K562 (cell line): ENCODE results near the gene OARD1. TPM values are rescaled to one million over a fixed set of nuclear protein-coding genes. Genes with fewer than 3 reads are reported as not detected.

Source experiments
- ATAC-seq: fragments of 200-7000 bp; cut with Tn5 transposase; 3 replicates; pipeline ENCODE4 v1.9.1; 2020; ENCODE audit warnings: moderate library complexity
- BruUV-seq: library from RNA; stranded (reverse); fragments of 400-500 nt; replicated peaks from 2 replicates; lab custom pipeline; 2021; lab: Mats Ljungman, UMichigan
- CTCF ChIA-PET: fragments of 300-600 bp; formaldehyde crosslinking; extraction: SDS; loops from one replicate; lab custom pipeline; 2021; ENCODE audit warnings: low intra/inter-chr PET ratio; lab: Yijun Ruan, JAX
- POLR2A ChIA-PET: fragments of 300-600, 350-650 bp; sonication (Branson Sonifier 250); formaldehyde crosslinking; extraction: SDS; loops from one replicate; lab custom pipeline; 2021; ENCODE audit warnings: antibody characterized with exemption, inconsistent platforms; lab: Yijun Ruan, JAX
- DNase-seq, 4 experiments: peaks; one replicate each; pipeline versions ENCODE4 v3.0.0 to v3.0.0-alpha.2; 2011 to 2018; ENCODE audit warnings: low spot score in 3 of 4, mixed read lengths in 3 of 4; ENCODE audit errors: extremely low read depth in 1 of 4
- FAIRE-seq: peaks from 2 replicates; lab custom pipeline; 2011; peaks lifted over from hg19 to GRCh38; lab: Jason Lieb, UNC
- H2AFZ ChIP-seq: 2 replicates; pipeline ENCODE4 v1.6.0; 2011; ENCODE audit warnings: low read depth, low read length, control low read depth, inconsistent platforms
- H3K27ac ChIP-seq: fragments of 200-600 bp; 3 replicates; pipeline ENCODE4 v1.8.0; 2011; ENCODE audit warnings: low read depth, mild to moderate bottlenecking, control low read depth, inconsistent platforms, low read length, moderate library complexity, mixed read lengths; ENCODE audit errors: extremely low read depth
- H3K27me3 ChIP-seq, 2 experiments: fragments of 300-600 bp in 1 of 2; 2 replicates in 1 of 2; 3 replicates in 1 of 2; pipeline versions ENCODE4 v1.6.0 to v1.8.0; 2011; ENCODE audit warnings: inconsistent platforms in 2 of 2, low read length in 2 of 2, mild to moderate bottlenecking in 1 of 2, mixed read lengths in 1 of 2, moderate library complexity in 1 of 2; ENCODE audit not compliant: control insufficient read depth in 2 of 2, insufficient read depth in 2 of 2
- H3K36me3 ChIP-seq: fragments of 300-600 bp; 3 replicates; pipeline ENCODE4 v1.8.0; 2011; ENCODE audit warnings: mild to moderate bottlenecking, low read length, inconsistent platforms; ENCODE audit not compliant: control insufficient read depth, insufficient read depth
- H3K4me1 ChIP-seq, 2 experiments: fragments of 200-600 bp in 1 of 2; replicated peaks in 1 of 2; 2 replicates in 1 of 2; 3 replicates in 1 of 2; pipeline versions ENCODE4 v1.5.1 to v1.8.0; 2011; ENCODE audit warnings: inconsistent platforms in 2 of 2, low read length in 2 of 2, mild to moderate bottlenecking in 1 of 2, mixed read lengths in 1 of 2, moderate library complexity in 1 of 2; ENCODE audit not compliant: control insufficient read depth in 2 of 2, insufficient read depth in 2 of 2
- H3K4me2 ChIP-seq: 2 replicates; pipeline ENCODE4 v1.6.1; 2011; ENCODE audit warnings: low read length, control low read depth, inconsistent platforms, mixed read lengths; ENCODE audit not compliant: insufficient read depth
- H3K4me3 ChIP-seq: fragments of 200-600 bp; sonication (generic), shearing (Covaris generic); 2 replicates; pipeline ENCODE4 v1.5.1; 2016; ENCODE audit warnings: control low read depth, inconsistent platforms
- H3K79me2 ChIP-seq: fragments of 200-600 bp; 3 replicates; pipeline ENCODE4 v1.8.0; 2011; ENCODE audit warnings: low read length, inconsistent platforms; ENCODE audit not compliant: control insufficient read depth, insufficient read depth
- H3K9ac ChIP-seq, 2 experiments: 2 replicates each; pipeline versions ENCODE4 v1.6.0 to v1.6.1; 2011; ENCODE audit warnings: low read depth in 2 of 2, low read length in 2 of 2, control low read depth in 1 of 2, inconsistent platforms in 1 of 2, mild to moderate bottlenecking in 1 of 2, mixed read lengths in 1 of 2; ENCODE audit not compliant: insufficient read depth in 1 of 2
- H3K9me1 ChIP-seq: one replicate; pipeline ENCODE4 v1.6.0; 2011; ENCODE audit warnings: inconsistent platforms, mild to moderate bottlenecking, low read length, moderate library complexity; ENCODE audit not compliant: control insufficient read depth, insufficient read depth
- H3K9me3 ChIP-seq: replicated peaks from 2 replicates; pipeline ENCODE4 v1.5.1; 2011; ENCODE audit warnings: low read depth, low read length, inconsistent platforms; ENCODE audit not compliant: control insufficient read depth, insufficient read depth
- H4K20me1 ChIP-seq: replicated peaks from 2 replicates; pipeline ENCODE4 v1.6.1; 2011; ENCODE audit warnings: low read length, inconsistent platforms, mixed read lengths; ENCODE audit not compliant: control insufficient read depth, insufficient read depth
- BHLHE40 ChIP-seq: IDR thresholded peaks from 2 replicates; pipeline ENCODE4 v1.6.1; 2011; ENCODE audit warnings: low read length, improper control_type of control experiment
- FOSL1 ChIP-seq: fragments of 200-800 bp; sonication (Bioruptor generic); conservative IDR thresholded peaks from 2 replicates; pipeline ENCODE4 v1.6.1; 2016; ENCODE audit warnings: missing genetic modification characterization, missing compliant biosample characterization
- KLF1 ChIP-seq: fragments of 450-650 bp; IDR thresholded peaks from 2 replicates; pipeline ENCODE4 v1.6.1; 2016; ENCODE audit warnings: missing genetic modification characterization, missing compliant biosample characterization
- RNF219 ChIP-seq: fragments of 250-450 bp; sonication (Bioruptor Pico); IDR thresholded peaks from 2 replicates; pipeline ENCODE4 v1.5.0; 2022; ENCODE audit warnings: mild to moderate bottlenecking
- XRCC3 ChIP-seq: fragments of 450-650 bp; IDR thresholded peaks from 2 replicates; pipeline ENCODE4 v1.6.1; 2017; ENCODE audit warnings: mild to moderate bottlenecking, moderate library complexity
- ZNF263 ChIP-seq: sonication (generic); formaldehyde crosslinking; IDR thresholded peaks from 2 replicates; pipeline ENCODE4 v1.8.0; 2022; ENCODE audit warnings: mild to moderate bottlenecking, missing genetic modification reagents, borderline replicate concordance
- WGBS: fragments of 100-300 bp; shearing (Covaris generic); methylation state at CpG from one replicate; pipeline ENCODE4 v1.1.6; 2016; ENCODE audit warnings: low coverage, mixed read lengths; ENCODE audit not compliant: insufficient coverage; ENCODE audit errors: missing lambda C conversion rate; 5-methylcytosine and 5-hydroxymethylcytosine counted together
- in situ Hi-C: fragments of 300-500 bp; cut with MboI; formaldehyde crosslinking; loops from 4 replicates; pipeline ENCODE4 v1.15.0; 2018; ENCODE audit warnings: inconsistent platforms, mixed read lengths
- intact Hi-C: fragments of 100-400 bp; cut with micrococcal nuclease; formaldehyde crosslinking; loops from 2 replicates; pipeline ENCODE4 v1.14.2; 2022
- polyA plus RNA-seq, 8 experiments: library from polyadenylated mRNA; depleted of rRNA in 4 of 8; stranded (reverse) in 5 of 8; unstranded in 3 of 8; fragments of >200 nt; fragmentation: Nextera tagmentation in 2 of 8; fragmentation: Illumina TruSeq in 1 of 8; extraction: Ambion mirVana in 2 of 8; extraction: Trizol in 1 of 8; gene quantifications; 2 replicates each; pipeline versions ENCODE4 v1.2.1 to v1.2.3, GENCODE V29; 2011 to 2014; ENCODE audit warnings: inconsistent platforms in 1 of 8, missing spikeins in 1 of 8
- total RNA-seq, 7 experiments: library from RNA; depleted of rRNA in 6 of 7; stranded (reverse); fragments of >200 nt in 6 of 7; fragmentation: Illumina TruSeq in 2 of 7; extraction: Trizol in 2 of 7; gene quantifications; 2 replicates each; pipeline versions ENCODE4 v1.2.1 to v1.2.3, GENCODE V29; 2011 to 2021; ENCODE audit warnings: low replicate concordance in 1 of 7

Gene OARD1
- total and polyA plus RNA-seq, 9 of the 15 experiments (the other 6 are each of a cell fraction or from before 2014, with no cell fraction given): 43.4 to 88.3 (median 61.1) TPM

GRCh38 chr6:41040940-41041536 is 31.1 kb downstream of the OARD1 start:
- Histone ChIP-seq H2AFZ (no peak overlapping the region), H3K4me2 (no peak overlapping the region), H3K9ac (no peak overlapping the region), H3K27ac (no peak overlapping the region), H3K79me2 (no peaks in the 10 kb centered on the region), H3K27me3 (peaks cover 0 to 8% of the 10 kb centered on the region in 2 experiments; a peak in 1 of 5 replicates), H3K4me3 (no peak overlapping the region), H3K36me3 (no peaks in the 10 kb centered on the region), H3K4me1 (peaks cover 0 to 9% of the 10 kb centered on the region in 2 experiments; a peak in 3 of 5 replicates), H4K20me1 (peaks cover 7% of the 10 kb centered on the region; the same call in 1 of the 2 replicates), H3K9me3 (no peaks in the 10 kb centered on the region), H3K9me1 (peaks cover 3% of the 10 kb centered on the region)
- DNase-seq (peak in 2 of 4 experiments; percentile 37 to 46), ATAC-seq (no peak), FAIRE-seq (no peak)
- ChIA-PET CTCF (no interaction called here), POLR2A (interaction anchor here (0.7 to 3.7 kb wide), 2 partner anchors 11 to 14 kb away, joined by 3 to 11 read pairs; no protein-coding TSS in a partner anchor)
- 0% methylated on average over 1 of the region's 1 CpG for WGBS
- in situ Hi-C loops (loop anchor here (25.0 kb wide), 1 partner anchor 1679 kb away; no protein-coding TSS in a partner anchor), intact Hi-C loops (no loop called here)
- no TSS peak for BruUV-seq
- TF ChIP-seq RNF219 (CRISPR knock-in tag) (no peak), XRCC3 (no peak), ZNF263 (CRISPR knock-in tag) (peak; percentile 84), KLF1 (tag) (no peak), FOSL1 (tag) (0 out of 2 replicates have a peak, but pooled peaks have one; percentile 17), BHLHE40 (no peak)
